ENCODE measurements around the gene LIN7C.

LIN7C gene

DNA sequence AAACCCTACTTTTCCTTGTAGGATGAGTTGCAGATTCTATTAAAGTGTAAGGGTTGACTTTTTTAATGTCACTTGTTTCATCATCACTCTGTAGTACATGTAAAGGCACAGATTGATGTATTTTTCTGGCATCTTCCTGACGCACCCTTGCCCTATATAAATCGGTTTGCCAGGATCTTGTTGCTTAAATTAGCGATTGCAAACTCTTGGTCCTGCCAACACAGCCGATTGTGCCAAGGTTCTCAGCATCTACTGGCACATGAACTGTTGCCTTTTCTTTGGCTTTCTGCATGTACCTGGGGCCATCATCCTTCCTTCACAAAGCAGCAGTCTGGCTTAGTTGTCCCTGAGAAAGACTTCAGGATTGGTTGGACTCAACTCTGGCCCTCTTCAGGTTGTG lies 7.5 kb upstream of the LIN7C start:
- no peak for ATAC-seq
- TF ChIP-seq BACH2 (CRISPR knock-in tag; IDR thresholded peaks at IDR 0.05; ENCODE audit: borderline replicate concordance), result no peak
- TF ChIP-seq RARB (CRISPR knock-in tag; IDR thresholded peaks at IDR 0.05), result no peak
- TF ChIP-seq TOX (CRISPR knock-in tag; IDR thresholded peaks at IDR 0.05; ENCODE audit: borderline replicate concordance), result no peak
- TF ChIP-seq PPARA (CRISPR knock-in tag; IDR thresholded peaks at IDR 0.05; ENCODE audit: borderline replicate concordance), result no peak
- no peak for TF ChIP-seq PATZ1 (CRISPR knock-in tag; IDR thresholded peaks at IDR 0.05; ENCODE audit: borderline replicate concordance)
- TF ChIP-seq, protein P1, sequence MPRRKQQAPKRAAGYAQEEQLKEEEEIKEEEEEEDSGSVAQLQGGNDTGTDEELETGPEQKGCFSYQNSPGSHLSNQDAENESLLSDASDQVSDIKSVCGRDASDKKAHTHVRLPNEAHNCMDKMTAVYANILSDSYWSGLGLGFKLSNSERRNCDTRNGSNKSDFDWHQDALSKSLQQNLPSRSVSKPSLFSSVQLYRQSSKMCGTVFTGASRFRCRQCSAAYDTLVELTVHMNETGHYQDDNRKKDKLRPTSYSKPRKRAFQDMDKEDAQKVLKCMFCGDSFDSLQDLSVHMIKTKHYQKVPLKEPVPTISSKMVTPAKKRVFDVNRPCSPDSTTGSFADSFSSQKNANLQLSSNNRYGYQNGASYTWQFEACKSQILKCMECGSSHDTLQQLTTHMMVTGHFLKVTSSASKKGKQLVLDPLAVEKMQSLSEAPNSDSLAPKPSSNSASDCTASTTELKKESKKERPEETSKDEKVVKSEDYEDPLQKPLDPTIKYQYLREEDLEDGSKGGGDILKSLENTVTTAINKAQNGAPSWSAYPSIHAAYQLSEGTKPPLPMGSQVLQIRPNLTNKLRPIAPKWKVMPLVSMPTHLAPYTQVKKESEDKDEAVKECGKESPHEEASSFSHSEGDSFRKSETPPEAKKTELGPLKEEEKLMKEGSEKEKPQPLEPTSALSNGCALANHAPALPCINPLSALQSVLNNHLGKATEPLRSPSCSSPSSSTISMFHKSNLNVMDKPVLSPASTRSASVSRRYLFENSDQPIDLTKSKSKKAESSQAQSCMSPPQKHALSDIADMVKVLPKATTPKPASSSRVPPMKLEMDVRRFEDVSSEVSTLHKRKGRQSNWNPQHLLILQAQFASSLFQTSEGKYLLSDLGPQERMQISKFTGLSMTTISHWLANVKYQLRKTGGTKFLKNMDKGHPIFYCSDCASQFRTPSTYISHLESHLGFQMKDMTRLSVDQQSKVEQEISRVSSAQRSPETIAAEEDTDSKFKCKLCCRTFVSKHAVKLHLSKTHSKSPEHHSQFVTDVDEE (CRISPR knock-in tag; IDR thresholded peaks at IDR 0.05), result no peak
- TF ChIP-seq ISL1 (CRISPR knock-in tag; IDR thresholded peaks at IDR 0.05), result no peak
- TF ChIP-seq, protein P2, sequence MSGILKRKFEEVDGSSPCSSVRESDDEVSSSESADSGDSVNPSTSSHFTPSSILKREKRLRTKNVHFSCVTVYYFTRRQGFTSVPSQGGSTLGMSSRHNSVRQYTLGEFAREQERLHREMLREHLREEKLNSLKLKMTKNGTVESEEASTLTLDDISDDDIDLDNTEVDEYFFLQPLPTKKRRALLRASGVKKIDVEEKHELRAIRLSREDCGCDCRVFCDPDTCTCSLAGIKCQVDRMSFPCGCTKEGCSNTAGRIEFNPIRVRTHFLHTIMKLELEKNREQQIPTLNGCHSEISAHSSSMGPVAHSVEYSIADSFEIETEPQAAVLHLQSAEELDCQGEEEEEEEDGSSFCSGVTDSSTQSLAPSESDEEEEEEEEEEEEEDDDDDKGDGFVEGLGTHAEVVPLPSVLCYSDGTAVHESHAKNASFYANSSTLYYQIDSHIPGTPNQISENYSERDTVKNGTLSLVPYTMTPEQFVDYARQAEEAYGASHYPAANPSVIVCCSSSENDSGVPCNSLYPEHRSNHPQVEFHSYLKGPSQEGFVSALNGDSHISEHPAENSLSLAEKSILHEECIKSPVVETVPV (CRISPR knock-in tag; IDR thresholded peaks at IDR 0.05), result no peak
- no peak for TF ChIP-seq CREB5 (CRISPR knock-in tag; IDR thresholded peaks at IDR 0.05; ENCODE audit: low read depth)
- no peak for TF ChIP-seq POU6F1 (CRISPR knock-in tag; IDR thresholded peaks at IDR 0.05; ENCODE audit: borderline replicate concordance, low read depth)
- no peak for TF ChIP-seq ZNF8 (CRISPR knock-in tag; IDR thresholded peaks at IDR 0.05)
- no peak for TF ChIP-seq ZNF70 (CRISPR knock-in tag; IDR thresholded peaks at IDR 0.05)
- no peak for TF ChIP-seq CSDC2 (CRISPR knock-in tag; IDR thresholded peaks at IDR 0.05)
- TF ChIP-seq GLIS3 (CRISPR knock-in tag; IDR thresholded peaks at IDR 0.05), result no peak
- TF ChIP-seq ARNTL (CRISPR knock-in tag; IDR thresholded peaks at IDR 0.05; ENCODE audit: borderline replicate concordance, low read depth), result no peak
- no peak for TF ChIP-seq ZC3H10 (CRISPR knock-in tag; IDR thresholded peaks at IDR 0.05)
- no peak for TF ChIP-seq ZFP3 (CRISPR knock-in tag; IDR thresholded peaks at IDR 0.05)
- no peak for TF ChIP-seq TCF4 (CRISPR knock-in tag; IDR thresholded peaks at IDR 0.05; ENCODE audit: borderline replicate concordance)
- no peak for TF ChIP-seq ZFP30 (CRISPR knock-in tag; IDR thresholded peaks at IDR 0.05)

DNA sequence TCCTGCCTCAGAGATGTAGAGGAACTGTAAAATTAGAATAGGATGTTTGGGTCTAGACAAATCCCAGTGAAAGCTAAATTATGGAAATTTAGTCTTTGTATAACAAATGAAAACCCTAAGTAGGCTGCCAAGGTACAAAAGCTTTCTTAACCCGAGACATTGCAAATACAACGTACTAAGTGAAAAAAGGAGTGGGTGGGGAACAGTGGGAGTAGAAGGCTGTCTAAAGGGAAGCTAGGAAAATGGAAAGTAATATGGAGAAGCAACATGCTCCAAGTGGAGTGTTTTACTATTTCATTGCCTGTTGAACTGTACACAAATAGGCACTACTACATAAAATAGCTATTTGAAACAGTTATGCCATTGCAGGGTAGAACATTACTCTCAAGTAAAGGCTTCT lies 6.8 kb upstream of the LIN7C start:
- no peak for ATAC-seq
- TF ChIP-seq BACH2 (CRISPR knock-in tag; IDR thresholded peaks at IDR 0.05; ENCODE audit: borderline replicate concordance) (no peak), ZFP3 (CRISPR knock-in tag; IDR thresholded peaks at IDR 0.05) (no peak), TOX (CRISPR knock-in tag; IDR thresholded peaks at IDR 0.05; ENCODE audit: borderline replicate concordance) (no peak), ZNF565 (CRISPR knock-in tag; conservative IDR thresholded peaks at IDR 0.05; ENCODE audit: low read depth) (no peak), OSR1 (CRISPR knock-in tag; IDR thresholded peaks at IDR 0.05) (no peak), RARB (CRISPR knock-in tag; IDR thresholded peaks at IDR 0.05) (no peak), POU6F1 (CRISPR knock-in tag; IDR thresholded peaks at IDR 0.05; ENCODE audit: borderline replicate concordance, low read depth) (no peak)

All from SK-N-SH treated with all-trans-retinoic acid at 6 μM for 48 hours (cell line).